CD4-positive, alpha-beta T cell (primary cell): ENCODE data around the gene ZBTB4. TPM values are rescaled to one million over a fixed set of nuclear protein-coding genes. Genes with fewer than 3 reads are reported as not detected.

Source experiments
- ATAC-seq: fragments of 200-7000 bp; cut with Tn5 transposase; one replicate; pipeline ENCODE4 v1.10.0; 2022; ENCODE audit warnings: mild to moderate bottlenecking; ENCODE audit not compliant: poor library complexity
- CTCF ChIA-PET: fragments of 350-600 bp; sonication (Branson Sonifier 250); formaldehyde crosslinking; loops from one replicate; lab custom pipeline; 2021; ENCODE audit warnings: antibody characterized with exemption, inconsistent platforms; lab: Charles Lee
- POLR2A ChIA-PET: fragments of 350-600 bp; sonication (Branson Sonifier 250); formaldehyde crosslinking; loops from one replicate; lab custom pipeline; 2021; ENCODE audit warnings: antibody characterized with exemption, inconsistent platforms; lab: Charles Lee
- DNase-seq, 14 experiments: peaks; one replicate each; pipeline ENCODE4 v3.0.0-alpha.2; 2013 to 2020; ENCODE audit warnings: mixed read lengths in 2 of 14
- H3K27ac ChIP-seq, 2 donors: one replicate each; pipeline versions ENCODE4 v1.5.1 to v1.7.0; 2013; ENCODE audit warnings: low read length in 2 of 2, low read depth in 1 of 2, mild to moderate bottlenecking in 1 of 2
- H3K27me3 ChIP-seq, 2 experiments: 1 replicate in 1 of 2; 2 replicates in 1 of 2; pipeline versions ENCODE4 v1.6.1 to v1.7.0; 2013; ENCODE audit warnings: low read length in 2 of 2, control low read depth in 1 of 2, mild to moderate bottlenecking in 1 of 2, moderate library complexity in 1 of 2; ENCODE audit not compliant: insufficient read depth in 2 of 2, control insufficient read depth in 1 of 2
- H3K36me3 ChIP-seq: one replicate; pipeline ENCODE4 v1.6.1; 2013; ENCODE audit warnings: low read length, control low read depth; ENCODE audit not compliant: insufficient read depth
- H3K4me1 ChIP-seq: one replicate; pipeline ENCODE4 v1.6.1; 2013; ENCODE audit warnings: low read length, control low read depth; ENCODE audit not compliant: insufficient read depth
- H3K4me3 ChIP-seq: one replicate; pipeline ENCODE4 v1.5.1; 2013; ENCODE audit warnings: mild to moderate bottlenecking, low read length, moderate library complexity
- H3K9me3 ChIP-seq, 2 experiments: 1 replicate in 1 of 2; 2 replicates in 1 of 2; pipeline versions ENCODE4 v1.6.1 to v1.7.0; 2013; ENCODE audit warnings: low read length in 2 of 2, mild to moderate bottlenecking in 2 of 2, control low read depth in 1 of 2, moderate library complexity in 1 of 2; ENCODE audit not compliant: control insufficient read depth in 1 of 2, insufficient read depth in 1 of 2
- H3K27ac Mint-ChIP-seq: one replicate; pipeline ENCODE4 v1.8.0; 2020; ENCODE audit warnings: mixed read lengths
- H3K27me3 Mint-ChIP-seq: one replicate; pipeline ENCODE4 v1.8.0; 2021; ENCODE audit warnings: mixed read lengths
- H3K36me3 Mint-ChIP-seq: one replicate; pipeline ENCODE4 v1.8.0; 2021; ENCODE audit warnings: low read depth, mixed read lengths
- H3K4me1 Mint-ChIP-seq: one replicate; pipeline ENCODE4 v1.8.0; 2021; ENCODE audit warnings: low read depth, mixed read lengths
- H3K4me3 Mint-ChIP-seq: one replicate; pipeline ENCODE4 v1.8.0; 2020; ENCODE audit warnings: mild to moderate bottlenecking, mixed read lengths
- H3K9me3 Mint-ChIP-seq: one replicate; pipeline ENCODE4 v1.8.0; 2020; ENCODE audit warnings: mixed read lengths
- CTCF ChIP-seq: fragments of 200-600 bp; IDR thresholded peaks from one replicate; pipeline ENCODE4 v1.8.0; 2022; ENCODE audit warnings: antibody characterized with exemption, mild to moderate bottlenecking
- intact Hi-C, 2 experiments: fragments of 100-400 bp; cut with DNase I in 1 of 2; cut with micrococcal nuclease in 1 of 2; formaldehyde crosslinking; loops; one replicate each; pipeline versions ENCODE4 v1.15.1 to v1.9.0; 2023 to 2025; cut with DNase I, micrococcal nuclease
- total RNA-seq, 174 experiments: library from RNA in 2 of 174; stranded (reverse) in 2 of 174; gene quantifications; one replicate each; pipeline ENCODE4 v1.2.3 and lab custom pipeline; 2021 to 2026

Gene ZBTB4
- total RNA-seq, 2 experiments from 2014 or later = 55.1 to 55.6 TPM

DNA sequence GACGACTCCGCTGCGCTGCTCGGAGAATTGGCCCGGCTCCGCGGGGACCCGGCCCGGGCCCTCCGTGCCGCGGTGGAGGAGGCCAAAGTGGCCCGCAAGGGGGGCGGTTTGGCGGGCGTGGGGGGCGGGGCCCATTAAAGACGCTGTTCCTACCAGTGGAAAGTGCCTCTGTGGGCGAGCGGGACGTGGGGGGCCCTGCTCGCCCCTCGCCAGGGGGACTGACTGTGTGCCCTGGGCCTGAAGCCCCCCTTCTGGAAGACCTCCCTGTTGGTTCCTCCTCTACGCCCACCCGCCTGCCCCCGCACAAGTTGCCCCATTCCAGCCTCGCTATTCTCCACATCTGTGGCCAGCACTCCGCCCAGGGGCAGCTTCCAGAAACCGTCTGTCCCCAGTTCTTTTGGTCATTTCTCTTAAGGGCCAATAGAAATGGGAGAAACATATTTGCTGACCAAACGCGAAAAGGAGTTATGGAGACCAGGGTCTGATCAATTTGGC, 42.0 kb downstream of the ZBTB4 start:
- Mint-ChIP-seq H3K27me3 (peaks cover 38% of the 10 kb centered on the region), H3K36me3 (peaks cover 4% of the 10 kb centered on the region)

GRCh38 chr17:7436556-7437368, 42.7 kb downstream of the ZBTB4 start:
- Mint-ChIP-seq H3K4me3 (peak overlapping the region; percentile 87), H3K4me1 (peaks cover 48% of the 10 kb centered on the region), H3K36me3 (peaks cover 4% of the 10 kb centered on the region), H3K9me3 (no peaks in the 10 kb centered on the region), H3K27me3 (peaks cover 31% of the 10 kb centered on the region), H3K27ac (peak overlapping the region; percentile 87)
- DNase-seq (peak; percentile 61 to 94 (median 79)), ATAC-seq (peak; percentile 53)
- CTCF ChIA-PET = interaction anchor here (0.6 to 4.8 kb wide), 47 partner anchors 8 to 384 kb away, joined by 3 to 61 read pairs (median 5); partner anchors contain the start of genes CHRNB1, FXR2, MPDU1 and NEURL4
- Histone ChIP-seq H3K4me3 (peak overlapping the region; percentile 86), H3K36me3 (no peaks in the 10 kb centered on the region), H3K27ac (peak overlapping the region; percentile 83 to 93), H3K4me1 (peaks cover 60% of the 10 kb centered on the region), H3K27me3 (peaks cover 30 to 36% of the 10 kb centered on the region in 2 experiments), H3K9me3 (peaks cover 0 to 12% of the 10 kb centered on the region in 2 experiments)
- POLR2A ChIA-PET = interaction anchor here (0.7 to 9.0 kb wide), 32 partner anchors 9 to 391 kb away, joined by 3 to 156 read pairs (median 8); partner anchors contain the start of genes ACAP1, FXR2, MPDU1 and NEURL4
- intact Hi-C loops = loop anchor here (1.0 to 10.0 kb wide), 12 partner anchors 42 to 389 kb away; partner anchors contain the start of genes CTDNEP1 (in 1 of the 2), EIF5A (in 1 of the 2), ELP5 (in 1 of the 2) and KCTD11 (in 1 of the 2)
- peak; percentile 82 for TF ChIP-seq CTCF

More for the DNA sequence above, 42.0 kb downstream of the ZBTB4 start:
- H3K4me3 Mint-ChIP-seq = peak overlapping the region; percentile 85
- Histone ChIP-seq H3K27me3 (peaks cover 35 to 42% of the 10 kb centered on the region in 2 experiments), H3K4me3 (peak overlapping the region; percentile 16), H3K9me3 (peaks cover 0 to 12% of the 10 kb centered on the region in 2 experiments), H3K4me1 (peaks cover 60% of the 10 kb centered on the region), H3K36me3 (no peaks in the 10 kb centered on the region), H3K27ac (no peak overlapping the region)
- DNase-seq (peak in 1 of 14 experiments; percentile 17), ATAC-seq (no peak)
- ChIA-PET POLR2A (interaction anchor here (0.9 to 9.0 kb wide), 23 partner anchors 10 to 392 kb away, joined by 3 to 156 read pairs (median 10); partner anchors contain the start of genes MPDU1, PLSCR3, POLR2A and SAT2), CTCF (interaction anchor here (0.6 to 4.8 kb wide), 39 partner anchors 8 to 385 kb away, joined by 3 to 61 read pairs (median 5); partner anchors contain the start of genes CHRNB1, MPDU1, NEURL4 and PLSCR3)
- no peaks in the 10 kb centered on the region for H3K9me3 Mint-ChIP-seq
- TF ChIP-seq CTCF = no peak
- H3K4me1 Mint-ChIP-seq = peaks cover 48% of the 10 kb centered on the region
- peak overlapping the region; percentile 43 for H3K27ac Mint-ChIP-seq
- intact Hi-C loops = loop anchor here (1.0 to 10.0 kb wide), 11 partner anchors 41 to 390 kb away; partner anchors contain the start of genes CTDNEP1 (in 1 of the 2), EIF5A (in 1 of the 2), ELP5 (in 1 of the 2) and KCTD11 (in 1 of the 2)
